HG03469 (cell line): ENCODE results near the gene KRT85.

ENCODE experiments used
- ATAC-seq: cut with Tn5 transposase; IDR thresholded peaks from one replicate; pipeline ENCODE4 v1.9.1; 2021; ENCODE audit warnings: mild to moderate bottlenecking, moderate library complexity, moderate number of reproducible peaks; ENCODE audit not compliant: unreplicated experiment

KRT85 gene

DNA sequence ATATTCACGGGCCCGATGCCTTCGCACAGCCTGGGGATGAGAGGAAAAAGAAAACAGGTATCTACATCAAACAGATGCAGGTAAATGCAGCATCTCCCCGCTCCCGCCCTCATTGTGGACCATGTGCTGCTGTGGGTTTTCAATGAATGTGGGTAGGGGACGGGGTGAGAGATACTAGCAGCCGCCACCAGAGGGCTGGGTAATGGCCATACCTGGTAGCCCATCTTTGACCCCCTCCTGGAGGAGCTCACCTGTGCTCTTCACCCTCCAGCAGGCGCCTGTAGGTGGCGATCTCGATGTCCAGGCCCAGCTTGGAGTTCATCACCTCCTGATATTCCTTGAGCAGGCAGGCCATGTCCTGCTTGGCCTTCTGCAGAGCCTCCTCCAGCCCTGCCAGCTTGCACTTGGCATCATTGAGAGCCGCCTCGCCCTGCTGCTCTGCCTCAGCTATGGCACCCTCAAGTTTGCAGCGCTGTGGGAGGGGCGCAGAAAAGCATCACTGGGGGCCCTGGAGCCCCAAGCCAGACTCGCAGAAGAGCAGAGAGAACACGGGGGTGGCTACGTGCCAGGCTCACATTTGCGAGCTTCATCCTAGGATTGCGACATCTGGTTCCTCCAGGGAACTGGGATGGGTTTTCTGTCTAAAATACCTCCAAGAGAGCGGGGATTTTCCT lies 28.6 kb upstream of the KRT85 start:
- no peak for ATAC-seq

- ATAC-seq, result no peak
Measured at GRCh38 chr12:52394836-52395405, 27.6 kb upstream of the KRT85 start.

GRCh38 chr12:52392465-52393007 lies 25.3 kb upstream of the KRT85 start:
- ATAC-seq, result no peak

DNA sequence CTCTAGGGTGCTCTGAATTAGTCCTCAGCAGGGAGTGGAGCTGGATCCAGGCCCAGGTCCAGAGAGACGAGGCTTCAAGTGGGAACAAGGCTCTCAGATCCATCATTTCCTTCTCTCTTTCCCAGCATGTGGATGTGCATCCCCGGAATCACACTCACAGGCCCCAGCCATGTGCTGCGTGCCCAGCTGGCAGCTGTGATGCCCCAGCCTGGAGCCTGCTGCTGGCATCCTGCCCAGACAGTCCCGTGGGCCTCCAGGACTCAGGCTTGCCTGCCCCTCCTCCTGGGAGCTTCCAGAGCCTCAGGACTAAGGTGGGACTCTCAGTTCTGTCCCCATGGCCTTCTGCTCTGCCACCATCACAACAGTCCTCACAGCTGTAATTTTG lies 24.3 kb upstream of the KRT85 start:
- ATAC-seq, result no peak

DNA sequence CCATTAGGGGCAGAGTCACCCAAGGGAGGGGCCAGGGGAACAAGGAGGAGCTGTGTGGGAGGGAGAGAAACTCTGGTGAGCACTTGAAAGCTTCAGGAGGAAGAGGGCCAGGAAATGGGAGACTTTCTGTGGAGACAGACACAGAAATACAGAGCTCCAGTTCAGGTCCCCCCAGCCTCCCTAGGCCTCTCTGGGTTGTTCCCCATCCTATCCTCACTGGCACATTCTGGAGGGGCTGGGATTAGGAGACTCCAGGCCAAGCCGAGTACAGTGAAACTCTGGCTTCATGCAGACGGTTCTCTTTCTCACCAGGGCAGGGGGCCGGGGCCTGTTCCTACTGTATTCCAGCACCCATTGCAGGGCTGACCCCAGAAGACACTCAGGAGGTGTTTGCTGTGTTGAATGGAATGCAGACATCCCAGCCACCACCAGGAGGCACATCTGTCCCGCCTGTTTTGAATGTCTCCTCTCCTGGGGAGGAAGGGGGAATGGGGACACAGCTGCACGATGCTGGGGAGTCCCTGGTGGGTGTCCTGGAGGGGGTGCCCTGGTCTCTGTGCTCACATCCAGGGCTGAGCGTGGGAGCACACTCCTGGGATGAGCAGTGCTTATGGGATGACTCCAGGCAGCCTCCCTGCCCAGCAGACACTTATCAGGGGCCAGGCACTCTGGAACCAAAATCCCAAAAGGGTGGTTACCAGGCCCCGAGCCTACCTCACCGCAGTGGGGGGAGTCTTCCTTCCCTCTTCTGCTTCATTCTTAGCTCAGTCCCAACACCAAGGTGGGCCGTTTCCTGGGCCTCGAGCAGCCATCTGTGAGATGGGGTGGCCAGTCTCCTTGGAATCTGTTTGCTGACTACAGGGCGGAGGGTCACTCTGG lies 23.7 kb upstream of the KRT85 start:
- ATAC-seq, result no peak

GRCh38 chr12:52389313-52390207 lies 22.3 kb upstream of the KRT85 start:
- no peak for ATAC-seq

GRCh38 chr12:52387859-52388258 lies 20.6 kb upstream of the KRT85 start:
- ATAC-seq, result no peak

GRCh38 chr12:52385226-52385702 lies 18.0 kb upstream of the KRT85 start, which contains the start of gene KRT84:
KRT84 (minus strand) TSS chr12:52385652; CDS start chr12:52385585, 67 bp downstream.
- ATAC-seq, result no peak

- no peak for ATAC-seq
Measured at GRCh38 chr12:52383331-52383730, 16.1 kb upstream of the KRT85 start.

- ATAC-seq, result no peak
Measured at GRCh38 chr12:52382854-52383253, 15.6 kb upstream of the KRT85 start.

DNA sequence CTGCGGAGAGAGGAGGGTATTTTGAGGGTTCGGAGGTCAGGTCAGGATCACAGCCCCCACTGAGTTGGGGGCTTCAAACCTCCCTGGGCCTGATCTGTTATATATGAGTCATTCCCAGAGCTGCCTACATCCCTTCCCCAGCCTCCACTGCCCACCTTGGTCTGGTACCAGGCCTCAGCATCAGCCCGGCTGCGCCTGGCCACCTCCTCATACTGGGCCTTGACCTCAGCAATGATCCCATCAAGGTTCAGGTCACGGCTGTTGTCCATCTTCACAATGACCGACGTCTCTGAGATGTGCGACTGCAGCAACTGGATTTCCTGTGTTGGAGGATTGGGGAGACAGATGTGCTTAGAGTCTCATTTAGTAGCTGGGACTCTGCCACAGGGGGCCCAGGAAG lies 13.9 kb upstream of the KRT85 start:
- no peak for ATAC-seq

- ATAC-seq, result no peak
Measured at GRCh38 chr12:52380271-52380694, 13.0 kb upstream of the KRT85 start.

- no peak for ATAC-seq
Measured at GRCh38 chr12:52379536-52379935, 12.3 kb upstream of the KRT85 start.

DNA sequence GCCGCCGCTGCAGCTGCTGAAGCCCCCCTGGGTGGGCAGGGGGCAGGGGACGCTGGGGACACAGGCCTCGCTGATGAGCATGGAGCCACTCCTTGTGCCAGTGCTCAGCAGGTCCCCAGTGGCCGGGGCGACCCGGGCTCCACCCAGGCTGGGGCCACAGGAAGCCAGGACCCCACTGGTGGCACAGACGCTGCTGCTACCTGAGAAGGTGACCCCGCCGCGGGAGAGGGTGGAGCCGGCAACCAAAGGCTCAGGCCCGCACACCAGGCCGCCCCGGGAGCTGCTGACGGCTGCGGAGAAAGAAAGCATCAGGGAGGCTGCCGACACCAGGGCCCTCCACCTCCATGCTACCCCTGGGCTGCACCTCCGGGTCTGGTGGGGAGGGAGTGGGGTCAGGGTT lies 10.8 kb upstream of the KRT85 start:
- ATAC-seq, result no peak

DNA sequence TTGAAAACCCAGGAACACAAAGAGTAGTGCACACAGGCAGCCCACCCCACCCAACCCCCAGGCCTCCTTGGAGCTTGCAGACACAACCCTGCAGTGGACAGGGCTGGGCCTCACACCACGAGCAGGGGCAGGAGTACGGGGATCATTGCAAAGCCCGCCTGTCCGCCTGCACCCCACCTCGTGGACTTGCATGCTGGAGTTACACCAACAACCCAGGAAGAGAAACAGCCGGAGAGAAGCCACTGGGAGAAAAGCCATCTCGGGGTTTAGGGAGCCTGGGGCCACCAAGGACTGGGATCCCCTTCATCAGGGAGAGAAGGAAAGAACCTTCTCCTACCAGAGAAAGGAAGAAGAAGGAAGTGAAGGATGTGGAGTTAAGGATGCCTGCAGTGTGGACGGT lies 10.0 kb upstream of the KRT85 start:
- ATAC-seq, result no peak

- no peak for ATAC-seq
Measured at GRCh38 chr12:52372216-52373154, 5.2 kb upstream of the KRT85 start.

DNA sequence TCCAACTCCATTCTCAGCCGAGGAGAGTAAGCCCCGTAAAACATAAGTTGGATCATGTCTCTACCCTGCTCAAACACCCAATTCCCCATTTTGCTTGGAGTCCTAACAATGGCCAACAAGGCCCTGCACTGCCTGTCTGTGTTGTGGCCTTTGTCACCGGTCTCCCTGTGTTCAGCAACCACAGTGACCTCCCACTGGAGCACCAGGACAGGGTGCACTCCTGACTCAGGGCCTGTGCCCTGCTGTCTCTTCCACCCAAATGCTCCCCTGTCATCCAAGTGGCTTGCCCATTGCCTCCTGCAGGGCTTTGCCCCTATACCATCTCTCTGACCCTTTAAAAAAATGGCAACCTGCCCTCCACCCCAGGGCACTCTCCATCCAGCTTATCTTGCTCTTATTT lies 4.4 kb upstream of the KRT85 start:
- no peak for ATAC-seq

DNA sequence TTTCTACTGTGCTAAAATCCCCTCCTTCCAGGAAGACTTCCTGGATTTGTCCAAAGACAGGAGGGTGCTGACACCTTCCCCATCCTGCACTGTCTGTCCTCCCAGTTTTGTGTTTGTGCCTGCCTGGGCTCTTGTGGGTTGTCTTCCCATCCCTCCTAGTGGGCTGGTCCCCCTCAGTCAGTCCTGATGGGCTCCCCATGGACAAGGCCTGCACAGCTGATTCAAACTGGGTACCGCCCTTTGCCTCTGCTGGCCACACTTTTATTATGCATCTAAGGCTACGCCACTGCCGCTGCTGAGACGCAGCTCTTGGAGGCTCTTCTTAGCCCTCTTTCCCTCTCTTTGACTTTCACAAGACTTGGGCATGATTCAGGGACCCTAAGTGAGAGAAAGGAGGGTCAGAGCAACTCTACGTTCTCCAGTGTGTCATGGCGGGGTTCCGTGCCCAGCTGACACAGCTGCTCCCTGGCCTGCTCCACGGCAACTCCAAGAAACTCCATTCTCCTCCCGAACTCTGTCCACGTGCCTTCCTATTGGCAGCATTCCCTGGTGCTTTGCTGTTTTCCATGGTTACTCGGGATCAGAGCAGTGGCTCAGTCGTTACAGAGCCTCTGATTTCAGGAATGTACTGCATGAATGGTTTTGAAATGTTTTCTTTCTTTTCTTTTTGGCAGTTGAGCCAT lies 3.8 kb upstream of the KRT85 start:
- ATAC-seq, result no peak

DNA sequence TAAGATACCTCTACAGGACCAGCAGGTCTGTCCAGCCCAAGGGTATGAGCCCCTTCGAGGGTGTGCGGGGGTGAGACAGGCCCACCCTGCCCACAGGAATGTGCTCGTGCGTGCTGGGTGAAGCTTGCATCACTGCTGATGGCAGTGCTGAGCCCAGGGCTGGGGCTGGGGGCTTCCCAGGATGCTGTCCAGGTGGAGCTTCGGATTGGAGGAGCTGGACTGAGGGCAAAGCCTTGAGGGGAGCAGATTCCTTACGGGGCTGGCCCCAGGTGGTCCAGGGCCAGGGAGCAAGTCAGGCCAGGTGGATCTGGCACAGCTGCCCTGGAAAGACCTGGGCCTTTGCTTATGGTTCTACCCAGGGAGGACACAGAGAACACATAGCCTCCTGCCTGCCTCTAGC lies 2.5 kb upstream of the KRT85 start:
- ATAC-seq, result no peak
